Keratinocyte (primary cell): ENCODE results near the gene RASA3. TPM values are rescaled to one million over a fixed set of nuclear protein-coding genes. Genes with fewer than 3 reads are reported as not detected.

Experiments
- DNase-seq: peaks from one replicate; pipeline ENCODE4 v3.0.0-alpha.2; 2011; ENCODE audit warnings: low read depth, missing footprints, low spot score
- FAIRE-seq: peaks from 2 replicates; lab custom pipeline; 2011; peaks lifted over from hg19 to GRCh38; lab: Jason Lieb, UNC
- H2AFZ ChIP-seq: 2 replicates; pipeline ENCODE4 v1.6.0; 2012; ENCODE audit warnings: low read length, control low read depth, inconsistent platforms; ENCODE audit not compliant: control insufficient read depth
- H3K27ac ChIP-seq: 2 replicates; pipeline ENCODE4 v1.5.1; 2011; ENCODE audit warnings: low read length; ENCODE audit not compliant: control insufficient read depth, insufficient read depth
- H3K27me3 ChIP-seq: 3 replicates; pipeline ENCODE4 v1.6.0; 2011; ENCODE audit warnings: low read length; ENCODE audit not compliant: control insufficient read depth, insufficient read depth; ENCODE audit errors: extremely low read depth
- H3K36me3 ChIP-seq, 2 experiments: 2 replicates in 1 of 2; 3 replicates in 1 of 2; pipeline ENCODE4 v1.5.1; 2011; ENCODE audit warnings: low read length in 2 of 2, mild to moderate bottlenecking in 1 of 2; ENCODE audit not compliant: control insufficient read depth in 2 of 2, insufficient read depth in 2 of 2; ENCODE audit errors: extremely low read depth in 1 of 2
- H3K4me1 ChIP-seq: 3 replicates; pipeline ENCODE4 v1.5.1; 2011; ENCODE audit warnings: low read length; ENCODE audit not compliant: control insufficient read depth, insufficient read depth; ENCODE audit errors: extremely low read depth
- H3K4me2 ChIP-seq: 3 replicates; pipeline ENCODE4 v1.6.0; 2011; ENCODE audit warnings: low read depth, low read length; ENCODE audit not compliant: control insufficient read depth, insufficient read depth; ENCODE audit errors: extremely low read depth
- H3K4me3 ChIP-seq, 3 experiments: fragments of 200-600 bp in 1 of 3; sonication (generic) in 1 of 3; 2 replicates in 2 of 3; 3 replicates in 1 of 3; pipeline ENCODE4 v1.5.1; 2011 to 2016; ENCODE audit warnings: low read length in 3 of 3, mild to moderate bottlenecking in 3 of 3, control low read depth in 2 of 3, inconsistent platforms in 1 of 3, low read depth in 1 of 3, mixed read lengths in 1 of 3, mixed run types in 1 of 3, moderate library complexity in 1 of 3; ENCODE audit not compliant: control insufficient read depth in 2 of 3, insufficient read depth in 2 of 3; ENCODE audit errors: extremely low read depth in 1 of 3
- H3K79me2 ChIP-seq: 2 replicates; pipeline ENCODE4 v1.6.0; 2012; ENCODE audit warnings: low read length; ENCODE audit not compliant: control insufficient read depth, insufficient read depth
- H3K9ac ChIP-seq: 3 replicates; pipeline ENCODE4 v1.6.0; 2011; ENCODE audit warnings: low read length; ENCODE audit not compliant: control insufficient read depth, insufficient read depth; ENCODE audit errors: extremely low read depth
- H3K9me1 ChIP-seq: 3 replicates; pipeline ENCODE4 v1.6.0; 2011; ENCODE audit warnings: low read length; ENCODE audit not compliant: control insufficient read depth, insufficient read depth; ENCODE audit errors: extremely low read depth
- H3K9me3 ChIP-seq: 2 replicates; pipeline ENCODE4 v1.5.1; 2012; ENCODE audit warnings: low read depth, low read length; ENCODE audit not compliant: control insufficient read depth
- H4K20me1 ChIP-seq: 3 replicates; pipeline ENCODE4 v1.6.0; 2011; ENCODE audit warnings: low read length; ENCODE audit not compliant: control insufficient read depth, insufficient read depth; ENCODE audit errors: extremely low read depth
- CTCF ChIP-seq, 3 experiments: IDR thresholded peaks in 1 of 3; conservative IDR thresholded peaks in 1 of 3; optimal IDR thresholded peaks in 1 of 3; 2 replicates in 2 of 3; 3 replicates in 1 of 3; pipeline versions ENCODE3 to v1.5.1; 2011; ENCODE audit warnings: low read length in 3 of 3, mild to moderate bottlenecking in 3 of 3, moderate library complexity in 2 of 3, control low read depth in 1 of 3, inconsistent platforms in 1 of 3; ENCODE audit not compliant: insufficient read depth in 2 of 3; ENCODE audit errors: extremely low read depth in 1 of 3
- EZH2 ChIP-seq: IDR thresholded peaks from one replicate; pipeline ENCODE4 v1.6.1; 2012; ENCODE audit warnings: inconsistent platforms, mild to moderate bottlenecking, low read length, moderate library complexity
- dilution Hi-C: fragments of 300-500 bp; cut with MboI; formaldehyde crosslinking; loops from one replicate; pipeline ENCODE4 v1.7.0; 2020; ENCODE audit warnings: low sequenced_read_pairs; ENCODE audit not compliant: extremely low pct_ligation_motif_present
- polyA plus RNA-seq, 5 experiments: library from polyadenylated mRNA; depleted of rRNA in 3 of 5; stranded (reverse) in 3 of 5; stranded (forward) in 1 of 5; unstranded in 1 of 5; fragments of >200 nt; gene quantifications; 1 replicate in 1 of 5; 2 replicates in 3 of 5; 3 replicates in 1 of 5; pipeline versions ENCODE4 v1.2.1 to v1.2.3, GENCODE V29; 2011 to 2012; ENCODE audit warnings: missing spikeins in 2 of 5, low read depth in 1 of 5, low replicate concordance in 1 of 5

Gene RASA3
- polyA plus RNA-seq, 1 donor (not counting 4 experiments of a cell fraction or from before 2014, with no cell fraction given) = 4.1 TPM

- Histone ChIP-seq H3K9ac (no peak overlapping the region), H4K20me1 (no peaks in the 10 kb centered on the region), H3K4me3 (no peak overlapping the region), H3K36me3 (no peaks in the 10 kb centered on the region), H3K27ac (no peak overlapping the region), H3K27me3 (no peaks in the 10 kb centered on the region), H3K4me1 (no peaks in the 10 kb centered on the region), H3K9me3 (peaks cover 3% of the 10 kb centered on the region), H3K9me1 (no peaks in the 10 kb centered on the region), H2AFZ (no peak overlapping the region), H3K4me2 (no peak overlapping the region), H3K79me2 (no peaks in the 10 kb centered on the region)
- TF ChIP-seq CTCF (optimal IDR thresholded peaks at IDR 0.05 in 1 of 3, IDR thresholded peaks at IDR 0.05 in 1 of 3, conservative IDR thresholded peaks at IDR 0.05 in 1 of 3; ENCODE audit: extremely low read depth in 1 of 3, insufficient read depth in 2 of 3, low read length in 3 of 3) (no peak), EZH2 (no peak)
- DNase-seq (no peak), FAIRE-seq (no peak)
- dilution Hi-C loops = no loop called here
Measured at GRCh38 chr13:113991191-113991669, 141.2 kb downstream of the RASA3 start.

GRCh38 chr13:113990321-113990837 is 142.0 kb downstream of the RASA3 start:
- no peaks in the 10 kb centered on the region for H3K79me2 ChIP-seq
- H3K27me3 ChIP-seq = no peaks in the 10 kb centered on the region
- no peak overlapping the region for H3K4me3 ChIP-seq
- H3K36me3 ChIP-seq = no peaks in the 10 kb centered on the region
- H3K4me1 ChIP-seq = no peaks in the 10 kb centered on the region
- no peak overlapping the region for H3K27ac ChIP-seq
- no peak for TF ChIP-seq CTCF (optimal IDR thresholded peaks at IDR 0.05 in 1 of 3, IDR thresholded peaks at IDR 0.05 in 1 of 3, conservative IDR thresholded peaks at IDR 0.05 in 1 of 3; ENCODE audit: extremely low read depth in 1 of 3, insufficient read depth in 2 of 3, low read length in 3 of 3)
- TF ChIP-seq EZH2 = no peak
- H4K20me1 ChIP-seq = no peaks in the 10 kb centered on the region
- peaks cover 3% of the 10 kb centered on the region for H3K9me3 ChIP-seq
- FAIRE-seq (no peak), DNase-seq (no peak)
- no peak overlapping the region for H3K4me2 ChIP-seq
- H3K9me1 ChIP-seq = no peaks in the 10 kb centered on the region
- dilution Hi-C loops = no loop called here
- H2AFZ ChIP-seq = no peak overlapping the region
- H3K9ac ChIP-seq = no peak overlapping the region
